HEK293 (cell line): ENCODE measurements around the gene SLC25A45.
A peak's percentile ranks its signal among the peaks of the same experiment; 100 is the strongest.

Experiments used
- EGR2 ChIP-seq: fragments of 450-650 bp; formaldehyde crosslinking; IDR thresholded peaks from 2 replicates; pipeline ENCODE4 v1.5.1; 2016; ENCODE audit warnings: low read depth, missing biosample characterization, missing genetic modification characterization
- GLIS1 ChIP-seq: fragments of 450-650 bp; formaldehyde crosslinking; IDR thresholded peaks from 2 replicates; pipeline ENCODE4 v1.5.1; 2016; ENCODE audit warnings: missing biosample characterization, missing genetic modification characterization
- GLIS2 ChIP-seq: fragments of 450-650 bp; formaldehyde crosslinking; IDR thresholded peaks from 2 replicates; pipeline ENCODE4 v1.5.1; 2016; ENCODE audit warnings: missing biosample characterization, missing genetic modification characterization
- HOXC10 ChIP-seq: sonication (generic); formaldehyde crosslinking; IDR thresholded peaks from 2 replicates; pipeline ENCODE4 v1.8.1; 2023; ENCODE audit warnings: mild to moderate bottlenecking, missing genetic modification reagents
- KLF17 ChIP-seq: fragments of 450-650 bp; formaldehyde crosslinking; IDR thresholded peaks from 2 replicates; pipeline ENCODE4 v1.5.1; 2016; ENCODE audit warnings: missing biosample characterization, missing genetic modification characterization
- KLF9 ChIP-seq: fragments of 450-650 bp; formaldehyde crosslinking; IDR thresholded peaks from 2 replicates; pipeline ENCODE4 v1.5.1; 2016; ENCODE audit warnings: missing biosample characterization, missing genetic modification characterization, low read depth
- PATZ1 ChIP-seq: fragments of 450-650 bp; formaldehyde crosslinking; IDR thresholded peaks from 2 replicates; pipeline ENCODE4 v1.5.1; 2016; ENCODE audit warnings: missing biosample characterization, missing genetic modification characterization
- TRIM28 ChIP-seq: IDR thresholded peaks from 2 replicates; pipeline ENCODE4 v1.6.1; 2011; ENCODE audit warnings: low read length, control low read depth, borderline replicate concordance
- WT1 ChIP-seq: fragments of 450-650 bp; formaldehyde crosslinking; IDR thresholded peaks from 2 replicates; pipeline ENCODE4 v1.5.1; 2016; ENCODE audit warnings: missing biosample characterization, missing genetic modification characterization
- ZBTB1 ChIP-seq: fragments of 450-650 bp; formaldehyde crosslinking; IDR thresholded peaks from 2 replicates; pipeline ENCODE4 v1.5.1; 2016; ENCODE audit warnings: missing biosample characterization, missing genetic modification characterization
- ZBTB20 ChIP-seq: fragments of 450-650 bp; formaldehyde crosslinking; IDR thresholded peaks from 2 replicates; pipeline ENCODE4 v1.5.1; 2016; ENCODE audit warnings: missing biosample characterization, missing genetic modification characterization
- ZBTB49 ChIP-seq: fragments of 450-650 bp; formaldehyde crosslinking; IDR thresholded peaks from 2 replicates; pipeline ENCODE4 v1.5.1; 2016; ENCODE audit warnings: missing biosample characterization, missing genetic modification characterization, low read depth
- ZBTB8A ChIP-seq: fragments of 450-650 bp; formaldehyde crosslinking; IDR thresholded peaks from 2 replicates; pipeline ENCODE4 v1.5.1; 2016; ENCODE audit warnings: missing biosample characterization, missing genetic modification characterization
- ZEB2 ChIP-seq: fragments of 450-650 bp; formaldehyde crosslinking; IDR thresholded peaks from 2 replicates; pipeline ENCODE4 v1.5.1; 2016; ENCODE audit warnings: missing biosample characterization, missing genetic modification characterization
- ZFP3 ChIP-seq: fragments of 450-650 bp; formaldehyde crosslinking; IDR thresholded peaks from 2 replicates; pipeline ENCODE4 v1.5.1; 2016; ENCODE audit warnings: low read depth, missing biosample characterization, missing genetic modification characterization
- ZNF19 ChIP-seq: fragments of 450-650 bp; formaldehyde crosslinking; IDR thresholded peaks from 2 replicates; pipeline ENCODE4; 2016; ENCODE audit warnings: missing biosample characterization, missing genetic modification characterization, low read depth
- ZNF239 ChIP-seq: fragments of 450-650 bp; formaldehyde crosslinking; IDR thresholded peaks from 2 replicates; pipeline ENCODE4 v1.5.1; 2016; ENCODE audit warnings: missing biosample characterization, missing genetic modification characterization
- ZNF341 ChIP-seq: fragments of 450-650 bp; formaldehyde crosslinking; IDR thresholded peaks from 2 replicates; pipeline ENCODE4; 2016; ENCODE audit warnings: low read depth, missing biosample characterization, missing genetic modification characterization
- ZNF501 ChIP-seq: fragments of 450-650 bp; formaldehyde crosslinking; IDR thresholded peaks from 2 replicates; pipeline ENCODE4 v1.5.1; 2016; ENCODE audit warnings: missing biosample characterization, missing genetic modification characterization
- ZNF530 ChIP-seq: fragments of 450-650 bp; formaldehyde crosslinking; IDR thresholded peaks from 2 replicates; pipeline ENCODE4 v1.5.1; 2016; ENCODE audit warnings: low read depth, missing biosample characterization, missing genetic modification characterization
- ZNF610 ChIP-seq: fragments of 450-650 bp; formaldehyde crosslinking; IDR thresholded peaks from 2 replicates; pipeline ENCODE4 v1.5.1; 2016; ENCODE audit warnings: missing biosample characterization, missing genetic modification characterization, borderline replicate concordance
- ZNF629 ChIP-seq: fragments of 450-650 bp; formaldehyde crosslinking; IDR thresholded peaks from 2 replicates; pipeline ENCODE4 v1.5.1; 2017; ENCODE audit warnings: missing biosample characterization, missing genetic modification characterization
- ZNF660 ChIP-seq: fragments of 450-650 bp; IDR thresholded peaks from 2 replicates; pipeline ENCODE4 v1.5.1; 2018; ENCODE audit warnings: missing biosample characterization, mild to moderate bottlenecking, missing genetic modification characterization
- ZNF707 ChIP-seq: fragments of 450-650 bp; formaldehyde crosslinking; IDR thresholded peaks from 2 replicates; pipeline ENCODE4 v1.5.1; 2016; ENCODE audit warnings: missing biosample characterization, missing genetic modification characterization
- ZNF76 ChIP-seq: fragments of 450-650 bp; formaldehyde crosslinking; IDR thresholded peaks from 2 replicates; pipeline ENCODE4; 2016; ENCODE audit warnings: low read depth, missing biosample characterization, missing genetic modification characterization, borderline replicate concordance
- TF ChIP-seq, protein P1 (sequence below): fragments of 450-650 bp; formaldehyde crosslinking; IDR thresholded peaks from 2 replicates; pipeline ENCODE4 v1.5.1; 2016; ENCODE audit warnings: missing biosample characterization, missing genetic modification characterization
- TF ChIP-seq, protein P2 (sequence below): fragments of 450-650 bp; formaldehyde crosslinking; IDR thresholded peaks from 2 replicates; pipeline ENCODE4 v1.5.1; 2016; ENCODE audit warnings: missing biosample characterization, missing genetic modification characterization, low read depth
- TF ChIP-seq, protein P3 (sequence below): fragments of 450-650 bp; formaldehyde crosslinking; IDR thresholded peaks from 2 replicates; pipeline ENCODE4 v1.5.1; 2016; ENCODE audit warnings: missing biosample characterization, missing genetic modification characterization
- TF ChIP-seq, protein P4 (sequence below): fragments of 450-650 bp; formaldehyde crosslinking; IDR thresholded peaks from 2 replicates; pipeline ENCODE4 v1.5.1; 2016; ENCODE audit warnings: missing biosample characterization, missing genetic modification characterization

The SLC25A45 gene

DNA sequence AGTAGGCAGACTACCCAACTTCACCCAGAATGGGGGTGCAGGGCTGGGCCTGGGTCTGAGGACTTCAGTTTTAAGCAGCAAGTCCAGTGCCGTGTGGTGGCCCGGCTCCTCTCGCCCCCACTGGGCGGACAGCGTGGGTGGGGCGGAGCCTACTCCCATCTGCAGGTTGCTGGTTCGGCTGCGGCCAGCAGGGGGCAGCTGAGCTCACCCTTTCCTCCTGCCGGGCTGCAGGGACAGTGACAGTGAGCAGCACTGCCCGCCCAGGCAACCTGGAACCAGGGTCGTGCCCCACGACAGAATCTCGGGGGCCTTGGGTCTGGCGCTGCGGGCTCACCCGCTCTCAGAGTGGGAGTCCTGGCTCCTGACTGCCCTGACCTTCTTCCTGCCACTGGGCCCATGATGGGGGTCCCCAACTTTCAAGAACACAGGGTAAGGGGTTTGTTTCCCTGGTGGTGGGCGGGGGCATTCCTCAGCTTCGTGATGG is 33.9 kb upstream of the SLC25A45 start (continued):
- no peak for TF ChIP-seq ZBTB1
- peak; percentile 37; the same call in 1 of the 2 replicates for TF ChIP-seq WT1 (tag by site-specific recombination)
- peak; percentile 84 for TF ChIP-seq PATZ1 (tag by site-specific recombination)
- TF ChIP-seq ZNF239 (tag by site-specific recombination): no peak
- TF ChIP-seq GLIS2 (tag by site-specific recombination): peak; percentile 64
- TF ChIP-seq ZNF341 (tag by site-specific recombination): 0 out of 2 replicates have a peak, but pooled peaks have one; percentile 16
- peak; percentile 19; the same call in 1 of the 2 replicates for TF ChIP-seq KLF9
- TF ChIP-seq KLF17 (tag by site-specific recombination): no peak
- TF ChIP-seq, protein P1, sequence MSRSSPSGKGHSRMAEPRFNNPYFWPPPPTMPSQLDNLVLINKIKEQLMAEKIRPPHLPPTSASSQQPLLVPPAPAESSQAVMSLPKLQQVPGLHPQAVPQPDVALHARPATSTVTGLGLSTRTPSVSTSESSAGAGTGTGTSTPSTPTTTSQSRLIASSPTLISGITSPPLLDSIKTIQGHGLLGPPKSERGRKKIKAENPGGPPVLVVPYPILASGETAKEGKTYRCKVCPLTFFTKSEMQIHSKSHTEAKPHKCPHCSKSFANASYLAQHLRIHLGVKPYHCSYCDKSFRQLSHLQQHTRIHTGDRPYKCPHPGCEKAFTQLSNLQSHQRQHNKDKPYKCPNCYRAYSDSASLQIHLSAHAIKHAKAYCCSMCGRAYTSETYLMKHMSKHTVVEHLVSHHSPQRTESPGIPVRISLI (tag by site-specific recombination): no peak
- TF ChIP-seq, protein P2, sequence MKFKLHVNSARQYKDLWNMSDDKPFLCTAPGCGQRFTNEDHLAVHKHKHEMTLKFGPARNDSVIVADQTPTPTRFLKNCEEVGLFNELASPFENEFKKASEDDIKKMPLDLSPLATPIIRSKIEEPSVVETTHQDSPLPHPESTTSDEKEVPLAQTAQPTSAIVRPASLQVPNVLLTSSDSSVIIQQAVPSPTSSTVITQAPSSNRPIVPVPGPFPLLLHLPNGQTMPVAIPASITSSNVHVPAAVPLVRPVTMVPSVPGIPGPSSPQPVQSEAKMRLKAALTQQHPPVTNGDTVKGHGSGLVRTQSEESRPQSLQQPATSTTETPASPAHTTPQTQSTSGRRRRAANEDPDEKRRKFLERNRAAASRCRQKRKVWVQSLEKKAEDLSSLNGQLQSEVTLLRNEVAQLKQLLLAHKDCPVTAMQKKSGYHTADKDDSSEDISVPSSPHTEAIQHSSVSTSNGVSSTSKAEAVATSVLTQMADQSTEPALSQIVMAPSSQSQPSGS (tag by site-specific recombination): no peak
- no peak for TF ChIP-seq ZBTB8A (tag by site-specific recombination)
- TF ChIP-seq GLIS1: peak; percentile 65
- no peak for TF ChIP-seq ZNF76 (tag by site-specific recombination)
- no peak for TF ChIP-seq HOXC10 (CRISPR knock-in tag)
- TF ChIP-seq ZBTB49 (tag by site-specific recombination): no peak
- TF ChIP-seq EGR2 (tag by site-specific recombination): peak; percentile 86
- TF ChIP-seq ZNF501: 0 out of 2 replicates have a peak, but pooled peaks have one; percentile 24
- peak; percentile 11; the same call in 1 of the 2 replicates for TF ChIP-seq TRIM28
- no peak for TF ChIP-seq ZNF19 (tag by site-specific recombination)
- no peak for TF ChIP-seq ZFP3
- no peak for TF ChIP-seq ZNF707
- TF ChIP-seq, protein P3, sequence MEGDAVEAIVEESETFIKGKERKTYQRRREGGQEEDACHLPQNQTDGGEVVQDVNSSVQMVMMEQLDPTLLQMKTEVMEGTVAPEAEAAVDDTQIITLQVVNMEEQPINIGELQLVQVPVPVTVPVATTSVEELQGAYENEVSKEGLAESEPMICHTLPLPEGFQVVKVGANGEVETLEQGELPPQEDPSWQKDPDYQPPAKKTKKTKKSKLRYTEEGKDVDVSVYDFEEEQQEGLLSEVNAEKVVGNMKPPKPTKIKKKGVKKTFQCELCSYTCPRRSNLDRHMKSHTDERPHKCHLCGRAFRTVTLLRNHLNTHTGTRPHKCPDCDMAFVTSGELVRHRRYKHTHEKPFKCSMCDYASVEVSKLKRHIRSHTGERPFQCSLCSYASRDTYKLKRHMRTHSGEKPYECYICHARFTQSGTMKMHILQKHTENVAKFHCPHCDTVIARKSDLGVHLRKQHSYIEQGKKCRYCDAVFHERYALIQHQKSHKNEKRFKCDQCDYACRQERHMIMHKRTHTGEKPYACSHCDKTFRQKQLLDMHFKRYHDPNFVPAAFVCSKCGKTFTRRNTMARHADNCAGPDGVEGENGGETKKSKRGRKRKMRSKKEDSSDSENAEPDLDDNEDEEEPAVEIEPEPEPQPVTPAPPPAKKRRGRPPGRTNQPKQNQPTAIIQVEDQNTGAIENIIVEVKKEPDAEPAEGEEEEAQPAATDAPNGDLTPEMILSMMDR: peak; percentile 95
- 0 out of 2 replicates have a peak, but pooled peaks have one; percentile 26 for TF ChIP-seq ZNF660 (tag by site-specific recombination)
- TF ChIP-seq ZNF530 (tag by site-specific recombination): no peak
- TF ChIP-seq ZEB2 (tag by site-specific recombination): peak; percentile 48; the same call in 1 of the 2 replicates
- TF ChIP-seq ZBTB20 (tag by site-specific recombination): 0 out of 2 replicates have a peak, but pooled peaks have one; percentile 14
- TF ChIP-seq, protein P4, sequence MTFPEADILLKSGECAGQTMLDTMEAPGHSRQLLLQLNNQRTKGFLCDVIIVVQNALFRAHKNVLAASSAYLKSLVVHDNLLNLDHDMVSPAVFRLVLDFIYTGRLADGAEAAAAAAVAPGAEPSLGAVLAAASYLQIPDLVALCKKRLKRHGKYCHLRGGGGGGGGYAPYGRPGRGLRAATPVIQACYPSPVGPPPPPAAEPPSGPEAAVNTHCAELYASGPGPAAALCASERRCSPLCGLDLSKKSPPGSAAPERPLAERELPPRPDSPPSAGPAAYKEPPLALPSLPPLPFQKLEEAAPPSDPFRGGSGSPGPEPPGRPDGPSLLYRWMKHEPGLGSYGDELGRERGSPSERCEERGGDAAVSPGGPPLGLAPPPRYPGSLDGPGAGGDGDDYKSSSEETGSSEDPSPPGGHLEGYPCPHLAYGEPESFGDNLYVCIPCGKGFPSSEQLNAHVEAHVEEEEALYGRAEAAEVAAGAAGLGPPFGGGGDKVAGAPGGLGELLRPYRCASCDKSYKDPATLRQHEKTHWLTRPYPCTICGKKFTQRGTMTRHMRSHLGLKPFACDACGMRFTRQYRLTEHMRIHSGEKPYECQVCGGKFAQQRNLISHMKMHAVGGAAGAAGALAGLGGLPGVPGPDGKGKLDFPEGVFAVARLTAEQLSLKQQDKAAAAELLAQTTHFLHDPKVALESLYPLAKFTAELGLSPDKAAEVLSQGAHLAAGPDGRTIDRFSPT (tag by site-specific recombination): peak; percentile 92
- no peak for TF ChIP-seq ZNF610 (tag by site-specific recombination)
- TF ChIP-seq ZNF629 (tag by site-specific recombination): 0 out of 2 replicates have a peak, but pooled peaks have one; percentile 11
